GM23338 (cell line): ENCODE data around the gene SFXN5. TPM values are rescaled to one million over a fixed set of nuclear protein-coding genes. Genes with fewer than 3 reads are reported as not detected.

ENCODE experiments used
- ATAC-seq: fragments of 200-7000 bp; cut with Tn5 transposase; 3 replicates; pipeline ENCODE4 v1.9.1; 2020
- DNase-seq: peaks from one replicate; pipeline ENCODE4 v3.0.0-alpha.2; 2015; ENCODE audit warnings: low spot score
- H2AFZ ChIP-seq: fragments of 200-600 bp; sonication (generic); 2 replicates; pipeline ENCODE4 v1.8.0; 2016; ENCODE audit warnings: antibody characterized with exemption, mild to moderate bottlenecking, moderate library complexity
- H3F3A ChIP-seq: fragments of 200-600 bp; sonication (generic); replicated peaks from 2 replicates; pipeline ENCODE4 v1.8.0; 2017; ENCODE audit warnings: antibody characterized with exemption, mixed run types, low read depth
- H3K27ac ChIP-seq: fragments of 200-600 bp; sonication (generic); 2 replicates; pipeline ENCODE4 v1.6.1; 2016; ENCODE audit warnings: low read depth
- H3K27me3 ChIP-seq: fragments of 200-600 bp; sonication (generic); 2 replicates; pipeline ENCODE4 v1.8.0; 2016; ENCODE audit warnings: mild to moderate bottlenecking, mixed run types, moderate library complexity; ENCODE audit not compliant: insufficient read depth
- H3K36me3 ChIP-seq: fragments of 200-600 bp; sonication (generic); 2 replicates; pipeline ENCODE4 v1.8.0; 2016; ENCODE audit warnings: mild to moderate bottlenecking; ENCODE audit not compliant: insufficient read depth
- H3K4me1 ChIP-seq: fragments of 200-600 bp; sonication (generic); 2 replicates; pipeline ENCODE4 v1.8.0; 2016; ENCODE audit warnings: mild to moderate bottlenecking, moderate library complexity; ENCODE audit not compliant: insufficient read depth
- H3K4me2 ChIP-seq: fragments of 200-600 bp; sonication (generic); 2 replicates; pipeline ENCODE4 v1.7.1; 2017; ENCODE audit warnings: mixed run types
- H3K4me3 ChIP-seq: fragments of 200-600 bp; sonication (generic); 2 replicates; pipeline ENCODE4 v1.6.1; 2016; ENCODE audit warnings: mixed run types
- H3K79me2 ChIP-seq: fragments of 200-600 bp; sonication (generic); replicated peaks from 2 replicates; pipeline ENCODE4 v1.8.0; 2017; ENCODE audit warnings: mild to moderate bottlenecking; ENCODE audit not compliant: insufficient read depth
- H3K9me2 ChIP-seq: fragments of 200-600 bp; sonication (generic); 2 replicates; pipeline ENCODE4 v1.8.0; 2017; ENCODE audit not compliant: insufficient read depth
- H4K20me1 ChIP-seq: fragments of 200-600 bp; sonication (generic); replicated peaks from 2 replicates; pipeline ENCODE4 v1.8.0; 2017; ENCODE audit warnings: mild to moderate bottlenecking; ENCODE audit not compliant: insufficient read depth
- H3K27ac Mint-ChIP-seq: 2 replicates; pipeline ENCODE4 v1.8.0; 2020; ENCODE audit warnings: inconsistent platforms, mild to moderate bottlenecking, moderate library complexity, mixed read lengths
- H3K27me3 Mint-ChIP-seq: 3 replicates; pipeline ENCODE4 v1.8.0; 2022; ENCODE audit warnings: low read depth, mild to moderate bottlenecking, moderate library complexity, mixed read lengths, inconsistent platforms; ENCODE audit not compliant: insufficient read depth, poor library complexity
- H3K36me3 Mint-ChIP-seq: 3 replicates; pipeline ENCODE4 v1.8.0; 2021; ENCODE audit warnings: low read depth, mild to moderate bottlenecking, inconsistent platforms, moderate library complexity, mixed read lengths
- H3K4me1 Mint-ChIP-seq: 3 replicates; pipeline ENCODE4 v1.8.0; 2020; ENCODE audit warnings: mild to moderate bottlenecking, inconsistent platforms, mixed read lengths
- H3K4me3 Mint-ChIP-seq: 3 replicates; pipeline ENCODE4 v1.8.0; 2021; ENCODE audit warnings: moderate library complexity, mild to moderate bottlenecking, inconsistent platforms, mixed read lengths
- H3K9me3 Mint-ChIP-seq: 3 replicates; pipeline ENCODE4 v1.8.0; 2020; ENCODE audit warnings: moderate library complexity, mild to moderate bottlenecking, inconsistent platforms, mixed read lengths
- CREB1 ChIP-seq: fragments of 250-450 bp; sonication (Bioruptor Pico); IDR thresholded peaks from 2 replicates; pipeline ENCODE4 v1.5.0; 2020; ENCODE audit warnings: low read depth, mild to moderate bottlenecking, moderate library complexity
- ETS1 ChIP-seq: IDR thresholded peaks from 2 replicates; pipeline ENCODE4 v1.6.1; 2016; ENCODE audit warnings: antibody characterized with exemption
- EZH2 ChIP-seq: fragments of 200-600 bp; sonication (generic); IDR thresholded peaks from one replicate; pipeline ENCODE4 v1.8.0; 2017; ENCODE audit warnings: antibody characterized with exemption, mild to moderate bottlenecking, low read depth; ENCODE audit not compliant: unreplicated experiment
- EZH2phosphoT487 ChIP-seq: fragments of 200-600 bp; sonication (generic); IDR thresholded peaks from one replicate; pipeline ENCODE4 v1.8.1; 2018; ENCODE audit warnings: antibody characterized with exemption; ENCODE audit not compliant: unreplicated experiment
- JUNB ChIP-seq: IDR thresholded peaks from one replicate; pipeline ENCODE4 v1.6.1; 2016; ENCODE audit warnings: antibody characterized with exemption; ENCODE audit not compliant: unreplicated experiment
- NANOG ChIP-seq: IDR thresholded peaks from 2 replicates; pipeline ENCODE4 v1.6.1; 2016; ENCODE audit warnings: antibody characterized with exemption, borderline replicate concordance
- POLR2AphosphoS5 ChIP-seq: IDR thresholded peaks from 2 replicates; pipeline ENCODE4 v1.6.1; 2016; ENCODE audit warnings: antibody characterized with exemption, low read depth
- REST ChIP-seq: IDR thresholded peaks from one replicate; pipeline ENCODE4 v1.6.1; 2018; ENCODE audit warnings: antibody characterized with exemption; ENCODE audit not compliant: unreplicated experiment
- STAT1 ChIP-seq: IDR thresholded peaks from one replicate; pipeline ENCODE4 v1.6.1; 2016; ENCODE audit warnings: antibody characterized with exemption; ENCODE audit not compliant: unreplicated experiment
- ZNF331 ChIP-seq: fragments of 250-450 bp; sonication (Bioruptor Pico); IDR thresholded peaks from 2 replicates; pipeline ENCODE4 v1.5.0; 2020; ENCODE audit warnings: low read depth, mild to moderate bottlenecking, moderate library complexity
- polyA plus RNA-seq: library from polyadenylated mRNA; unstranded; fragments of >200 nt; fragmentation: Nextera tagmentation; extraction: Ambion mirVana; gene quantifications from 2 replicates; pipeline ENCODE4 v1.2.1, GENCODE V29; 2016
- total RNA-seq: library from RNA; depleted of rRNA; stranded (reverse); fragments of >200 nt; shearing (Covaris generic); gene quantifications from 2 replicates; pipeline ENCODE4 v1.2.3, GENCODE V29; 2014
- TF ChIP-seq, protein P1 (sequence below), 2 experiments: fragments of 200-600 bp in 1 of 2; sonication (generic) in 1 of 2; conservative IDR thresholded peaks; 2 replicates each; pipeline versions ENCODE4 v1.5.1 to v1.6.1; 2016 to 2017; ENCODE audit warnings: antibody characterized with exemption in 2 of 2, low read depth in 2 of 2, mild to moderate bottlenecking in 2 of 2, moderate library complexity in 1 of 2

Gene SFXN5
- total and polyA plus RNA-seq, 2 experiments from 2014 or later = 23.6 to 25.8 TPM

GRCh38 chr2:73023497-73023896 lies 48.0 kb downstream of the SFXN5 start (continued):
- TF ChIP-seq POLR2AphosphoS5 (no peak), NANOG (no peak), EZH2 (no peak), ETS1 (no peak)

GRCh38 chr2:73022024-73022568 lies 49.4 kb downstream of the SFXN5 start:
- no peaks in the 10 kb centered on the region; the same call in 2 of the 3 replicates for H3K9me3 Mint-ChIP-seq
- no peak overlapping the region for H3K4me3 Mint-ChIP-seq
- H3K27me3 Mint-ChIP-seq = peaks cover 2% of the 10 kb centered on the region
- Histone ChIP-seq H3K4me3 (no peak overlapping the region), H4K20me1 (peaks cover 7% of the 10 kb centered on the region; the same call in 1 of the 2 replicates), H3K4me2 (no peak overlapping the region), H3F3A (no peaks in the 10 kb centered on the region), H3K4me1 (0 out of 2 replicates have a peak, but pooled peaks cover 4% of the 10 kb centered on the region), H3K36me3 (no peaks in the 10 kb centered on the region), H2AFZ (no peak overlapping the region), H3K27ac (no peak overlapping the region), H3K27me3 (no peaks in the 10 kb centered on the region), H3K79me2 (no peaks in the 10 kb centered on the region), H3K9me2 (no peaks in the 10 kb centered on the region)
- peaks cover 10% of the 10 kb centered on the region for H3K4me1 Mint-ChIP-seq
- ATAC-seq (no peak), DNase-seq (no peak)
- no peak for TF ChIP-seq REST
- TF ChIP-seq ETS1 = no peak
- TF ChIP-seq CREB1 = no peak
- no peak for TF ChIP-seq POLR2AphosphoS5
- no peak for TF ChIP-seq EZH2
- TF ChIP-seq NANOG = no peak
- TF ChIP-seq EZH2phosphoT487 = no peak
- TF ChIP-seq, protein P1, sequence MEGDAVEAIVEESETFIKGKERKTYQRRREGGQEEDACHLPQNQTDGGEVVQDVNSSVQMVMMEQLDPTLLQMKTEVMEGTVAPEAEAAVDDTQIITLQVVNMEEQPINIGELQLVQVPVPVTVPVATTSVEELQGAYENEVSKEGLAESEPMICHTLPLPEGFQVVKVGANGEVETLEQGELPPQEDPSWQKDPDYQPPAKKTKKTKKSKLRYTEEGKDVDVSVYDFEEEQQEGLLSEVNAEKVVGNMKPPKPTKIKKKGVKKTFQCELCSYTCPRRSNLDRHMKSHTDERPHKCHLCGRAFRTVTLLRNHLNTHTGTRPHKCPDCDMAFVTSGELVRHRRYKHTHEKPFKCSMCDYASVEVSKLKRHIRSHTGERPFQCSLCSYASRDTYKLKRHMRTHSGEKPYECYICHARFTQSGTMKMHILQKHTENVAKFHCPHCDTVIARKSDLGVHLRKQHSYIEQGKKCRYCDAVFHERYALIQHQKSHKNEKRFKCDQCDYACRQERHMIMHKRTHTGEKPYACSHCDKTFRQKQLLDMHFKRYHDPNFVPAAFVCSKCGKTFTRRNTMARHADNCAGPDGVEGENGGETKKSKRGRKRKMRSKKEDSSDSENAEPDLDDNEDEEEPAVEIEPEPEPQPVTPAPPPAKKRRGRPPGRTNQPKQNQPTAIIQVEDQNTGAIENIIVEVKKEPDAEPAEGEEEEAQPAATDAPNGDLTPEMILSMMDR (conservative IDR thresholded peaks at IDR 0.05; ENCODE audit: low read depth in 2 of 2) = no peak
- no peak for TF ChIP-seq JUNB
- no peak for TF ChIP-seq ZNF331 (CRISPR knock-in tag)
- TF ChIP-seq STAT1 = no peak
- H3K36me3 Mint-ChIP-seq = peaks cover 8% of the 10 kb centered on the region; the same call in 2 of the 3 replicates
- H3K27ac Mint-ChIP-seq = no peak overlapping the region
